Subcutaneous adipose tissue (tissue), 4 donors: ENCODE data around the gene TNFRSF12A. TPM values are rescaled to one million over a fixed set of nuclear protein-coding genes. Genes with fewer than 3 reads are reported as not detected.

ENCODE experiments used
- CTCF ChIP-seq: fragments of 450-650 bp; IDR thresholded peaks from one replicate; pipeline ENCODE4 v1.5.1; 2016; ENCODE audit warnings: low read depth, mild to moderate bottlenecking, control low read depth, antibody characterized with exemption, moderate library complexity
- total RNA-seq, 4 donors: library from RNA; depleted of rRNA; stranded (reverse); fragments of >200 nt; gene quantifications; one replicate each; pipeline ENCODE4 v1.1.0, GENCODE V29; 2016

The TNFRSF12A gene
- total RNA-seq, 4 donors from 2014 or later, result 8.1 to 20.7 (median 13.5) TPM

GRCh38 chr16:2996298-2996697 lies 23.9 kb upstream of the TNFRSF12A start:
- TF ChIP-seq CTCF, result no peak

- no peak for TF ChIP-seq CTCF
These were observed 20.2 kb upstream of the TNFRSF12A start for GRCh38 chr16:2999929-3000328.

GRCh38 chr16:3000540-3000939 lies 19.6 kb upstream of the TNFRSF12A start:
- TF ChIP-seq CTCF, result no peak

GRCh38 chr16:3001316-3001715 lies 18.9 kb upstream of the TNFRSF12A start:
- no peak for TF ChIP-seq CTCF

GRCh38 chr16:3003582-3004270 lies 16.4 kb upstream of the TNFRSF12A start:
- no peak for TF ChIP-seq CTCF

GRCh38 chr16:3004319-3004718 lies 15.8 kb upstream of the TNFRSF12A start:
- no peak for TF ChIP-seq CTCF

- no peak for TF ChIP-seq CTCF
These were observed 15.3 kb upstream of the TNFRSF12A start for GRCh38 chr16:3004781-3005284.
